Measurements from ENCODE around the gene FGB.

The FGB gene
- total RNA-seq, result 0.04 to 0.15 reads per million in 2 donors

- DNase-seq, result no peak
Measured at GRCh38 chr4:154562697-154563254, at the start of gene FGB. FGB (plus strand) TSS chr4:154563011; CDS start chr4:154563019, 8 bp downstream.

GRCh38 chr4:154516318-154517029 is 46.3 kb upstream of the FGB start:
- no peak for DNase-seq

- DNase-seq, result no peak
Measured at GRCh38 chr4:154517591-154517990, 45.2 kb upstream of the FGB start.

- no peak for DNase-seq
Measured at GRCh38 chr4:154519214-154519613, 43.6 kb upstream of the FGB start.

GRCh38 chr4:154521607-154522006 is 41.2 kb upstream of the FGB start:
- DNase-seq, result no peak

- DNase-seq, result no peak
Measured at GRCh38 chr4:154526151-154526550, 36.7 kb upstream of the FGB start.

- no peak for DNase-seq
Measured at GRCh38 chr4:154527308-154527707, 35.5 kb upstream of the FGB start.

GRCh38 chr4:154528869-154529268 is 33.9 kb upstream of the FGB start:
- DNase-seq, result no peak

- DNase-seq, result no peak
Measured at GRCh38 chr4:154529728-154530519, 32.9 kb upstream of the FGB start.

GRCh38 chr4:154534296-154534695 is 28.5 kb upstream of the FGB start:
- DNase-seq, result no peak

- DNase-seq, result no peak
Measured at GRCh38 chr4:154542271-154542879, 20.4 kb upstream of the FGB start.

- no peak for DNase-seq
Measured at GRCh38 chr4:154545689-154546088, 17.1 kb upstream of the FGB start.

- peak; percentile 91 for DNase-seq
Measured at GRCh38 chr4:154549894-154550790, 12.7 kb upstream of the FGB start, which contains the start of gene PLRG1. PLRG1 (minus strand) TSS chr4:154550400; CDS start chr4:154550308, 92 bp downstream.

GRCh38 chr4:154551872-154552686 is 10.7 kb upstream of the FGB start:
- no peak for DNase-seq

- no peak for DNase-seq
Measured at GRCh38 chr4:154559141-154559493, 3.7 kb upstream of the FGB start.

GRCh38 chr4:154559494-154560418 is 3.1 kb upstream of the FGB start:
- no peak for DNase-seq

- no peak for DNase-seq
Measured at GRCh38 chr4:154560419-154560801, 2.4 kb upstream of the FGB start.

GRCh38 chr4:154560824-154561231 is 2.0 kb upstream of the FGB start:
- no peak for DNase-seq

GRCh38 chr4:154564311-154564710 is 1.5 kb downstream of the FGB start:
- DNase-seq, result no peak

- no peak for DNase-seq
Measured at GRCh38 chr4:154565704-154566103, 2.9 kb downstream of the FGB start.

Measured in activated gamma-delta T cell (primary cell).